K562 (cell line): ENCODE data around the gene VWC2L. TPM values are rescaled to one million over a fixed set of nuclear protein-coding genes. Genes with fewer than 3 reads are reported as not detected.

Experiments used
- ZNF217 ChIP-seq: sonication (generic); formaldehyde crosslinking; IDR thresholded peaks from 2 replicates; pipeline ENCODE4 v1.8.0; 2022; ENCODE audit warnings: mild to moderate bottlenecking, missing genetic modification reagents
- polyA plus RNA-seq, 8 experiments: library from polyadenylated mRNA; depleted of rRNA in 4 of 8; stranded (reverse) in 5 of 8; unstranded in 3 of 8; fragments of >200 nt; fragmentation: Nextera tagmentation in 2 of 8; fragmentation: Illumina TruSeq in 1 of 8; extraction: Ambion mirVana in 2 of 8; extraction: Trizol in 1 of 8; gene quantifications; 2 replicates each; pipeline versions ENCODE4 v1.2.1 to v1.2.3, GENCODE V29; 2011 to 2014; ENCODE audit warnings: inconsistent platforms in 1 of 8, missing spikeins in 1 of 8
- total RNA-seq, 7 experiments: library from RNA; depleted of rRNA in 6 of 7; stranded (reverse); fragments of >200 nt in 6 of 7; fragmentation: Illumina TruSeq in 2 of 7; extraction: Trizol in 2 of 7; gene quantifications; 2 replicates each; pipeline versions ENCODE4 v1.2.1 to v1.2.3, GENCODE V29; 2011 to 2021; ENCODE audit warnings: low replicate concordance in 1 of 7
- TF ChIP-seq, protein P1 (sequence below), 2 experiments: fragments of 450-650 bp; formaldehyde crosslinking in 1 of 2; IDR thresholded peaks; 2 replicates each; pipeline versions ENCODE4 v1.4.0 to v1.6.1; 2014 to 2020; ENCODE audit warnings: mild to moderate bottlenecking in 2 of 2, borderline replicate concordance in 1 of 2, low read depth in 1 of 2

Gene VWC2L
- total and polyA plus RNA-seq, 9 of the 15 experiments (the other 6 are each of a cell fraction or from before 2014, with no cell fraction given): not detected

DNA sequence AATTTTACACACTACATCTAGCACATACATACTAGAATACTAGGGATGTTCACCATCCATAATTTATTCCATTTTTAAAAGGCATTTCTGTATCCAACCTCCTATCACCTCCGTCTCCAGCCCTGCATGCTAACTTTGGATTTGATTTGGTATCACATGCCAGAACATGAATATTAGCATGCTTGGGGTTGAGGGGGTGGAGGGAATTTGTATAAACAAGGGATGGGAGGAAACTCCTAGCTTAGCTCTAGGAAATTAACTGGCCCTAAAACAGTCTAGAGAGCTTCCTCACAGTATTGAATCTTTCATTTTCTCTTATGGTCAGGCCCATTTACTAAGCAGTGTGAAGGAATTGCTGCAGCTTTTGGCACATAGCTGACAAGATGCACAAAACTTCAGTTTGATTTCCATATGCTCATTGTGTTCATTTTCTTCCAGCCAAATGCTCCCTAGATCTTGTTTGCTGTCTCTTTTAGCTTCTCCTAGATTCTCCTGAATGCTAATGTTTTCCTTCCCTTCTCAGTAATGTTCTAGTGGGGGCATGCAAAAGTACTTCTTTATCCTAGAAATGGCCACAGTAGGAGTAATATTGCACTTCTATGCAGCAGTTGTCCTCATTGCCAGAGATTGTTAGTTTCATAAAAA lies 135.2 kb downstream of the VWC2L start (continued):
- TF ChIP-seq, protein P1, sequence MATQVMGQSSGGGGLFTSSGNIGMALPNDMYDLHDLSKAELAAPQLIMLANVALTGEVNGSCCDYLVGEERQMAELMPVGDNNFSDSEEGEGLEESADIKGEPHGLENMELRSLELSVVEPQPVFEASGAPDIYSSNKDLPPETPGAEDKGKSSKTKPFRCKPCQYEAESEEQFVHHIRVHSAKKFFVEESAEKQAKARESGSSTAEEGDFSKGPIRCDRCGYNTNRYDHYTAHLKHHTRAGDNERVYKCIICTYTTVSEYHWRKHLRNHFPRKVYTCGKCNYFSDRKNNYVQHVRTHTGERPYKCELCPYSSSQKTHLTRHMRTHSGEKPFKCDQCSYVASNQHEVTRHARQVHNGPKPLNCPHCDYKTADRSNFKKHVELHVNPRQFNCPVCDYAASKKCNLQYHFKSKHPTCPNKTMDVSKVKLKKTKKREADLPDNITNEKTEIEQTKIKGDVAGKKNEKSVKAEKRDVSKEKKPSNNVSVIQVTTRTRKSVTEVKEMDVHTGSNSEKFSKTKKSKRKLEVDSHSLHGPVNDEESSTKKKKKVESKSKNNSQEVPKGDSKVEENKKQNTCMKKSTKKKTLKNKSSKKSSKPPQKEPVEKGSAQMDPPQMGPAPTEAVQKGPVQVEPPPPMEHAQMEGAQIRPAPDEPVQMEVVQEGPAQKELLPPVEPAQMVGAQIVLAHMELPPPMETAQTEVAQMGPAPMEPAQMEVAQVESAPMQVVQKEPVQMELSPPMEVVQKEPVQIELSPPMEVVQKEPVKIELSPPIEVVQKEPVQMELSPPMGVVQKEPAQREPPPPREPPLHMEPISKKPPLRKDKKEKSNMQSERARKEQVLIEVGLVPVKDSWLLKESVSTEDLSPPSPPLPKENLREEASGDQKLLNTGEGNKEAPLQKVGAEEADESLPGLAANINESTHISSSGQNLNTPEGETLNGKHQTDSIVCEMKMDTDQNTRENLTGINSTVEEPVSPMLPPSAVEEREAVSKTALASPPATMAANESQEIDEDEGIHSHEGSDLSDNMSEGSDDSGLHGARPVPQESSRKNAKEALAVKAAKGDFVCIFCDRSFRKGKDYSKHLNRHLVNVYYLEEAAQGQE (IDR thresholded peaks at IDR 0.05; ENCODE audit: borderline replicate concordance): no peak
- TF ChIP-seq, protein P1 (CRISPR knock-in tag; IDR thresholded peaks at IDR 0.05; ENCODE audit: low read depth): no peak
- TF ChIP-seq ZNF217 (CRISPR knock-in tag): no peak
